ENCODE results near the gene BRD9.

BRD9 gene

GRCh38 chr5:868428-869135 lies 24.0 kb downstream of the BRD9 start:
- no peak for TF ChIP-seq CTCF (IDR thresholded peaks at IDR 0.05; ENCODE audit: low read depth, low read length, poor library complexity, severe bottlenecking)
- no peak for TF ChIP-seq EZH2phosphoT487 (IDR thresholded peaks at IDR 0.05; ENCODE audit: borderline replicate concordance, low read length)
- Histone ChIP-seq H3K79me2 (ENCODE audit: control insufficient read depth, low read length) (no peaks in the 10 kb centered on the region; the same call in 1 of the 2 replicates), H3K27me3 (ENCODE audit: control insufficient read depth, low read length) (no peaks in the 10 kb centered on the region), H3K27ac (ENCODE audit: low read depth, low read length) (no peak overlapping the region), H3K9me2 (replicated peaks; ENCODE audit: control insufficient read depth, low read length) (no peaks in the 10 kb centered on the region), H3K4me2 (ENCODE audit: low read length) (no peak overlapping the region), H3K4me3 (ENCODE audit: low read length) (no peak overlapping the region), H3K4me1 (ENCODE audit: control insufficient read depth, low read length) (no peaks in the 10 kb centered on the region), H3K36me3 (ENCODE audit: control insufficient read depth, low read length) (peaks cover 94% of the 10 kb centered on the region), H3F3A (ENCODE audit: control insufficient read depth, insufficient read depth) (no peaks in the 10 kb centered on the region), H4K20me1 (ENCODE audit: control insufficient read depth, insufficient read depth, low read depth, low read length) (no peaks in the 10 kb centered on the region), H3K9me3 (ENCODE audit: control insufficient read depth, insufficient read depth, low read length) (no peaks in the 10 kb centered on the region)

- Histone ChIP-seq H3K36me3 (ENCODE audit: control insufficient read depth, low read length) (peaks cover 94% of the 10 kb centered on the region), H3F3A (ENCODE audit: control insufficient read depth, insufficient read depth) (no peaks in the 10 kb centered on the region), H3K27me3 (ENCODE audit: control insufficient read depth, low read length) (no peaks in the 10 kb centered on the region), H4K20me1 (ENCODE audit: control insufficient read depth, insufficient read depth, low read depth, low read length) (peaks cover 3% of the 10 kb centered on the region; the same call in 1 of the 2 replicates), H3K9me2 (replicated peaks; ENCODE audit: control insufficient read depth, low read length) (no peaks in the 10 kb centered on the region), H3K4me1 (ENCODE audit: control insufficient read depth, low read length) (no peaks in the 10 kb centered on the region), H3K9me3 (ENCODE audit: control insufficient read depth, insufficient read depth, low read length) (no peaks in the 10 kb centered on the region), H3K27ac (ENCODE audit: low read depth, low read length) (no peak overlapping the region), H3K4me3 (ENCODE audit: low read length) (no peak overlapping the region), H3K4me2 (ENCODE audit: low read length) (no peak overlapping the region), H3K79me2 (ENCODE audit: control insufficient read depth, low read length) (no peaks in the 10 kb centered on the region)
- no peak for TF ChIP-seq EZH2phosphoT487 (IDR thresholded peaks at IDR 0.05; ENCODE audit: borderline replicate concordance, low read length)
- TF ChIP-seq CTCF (IDR thresholded peaks at IDR 0.05; ENCODE audit: low read depth, low read length, poor library complexity, severe bottlenecking): no peak
Observed at GRCh38 chr5:867300-867870, 25.2 kb downstream of the BRD9 start.

GRCh38 chr5:865771-866170 lies 26.8 kb downstream of the BRD9 start:
- Histone ChIP-seq H3K4me2 (ENCODE audit: low read length) (no peak overlapping the region), H4K20me1 (ENCODE audit: control insufficient read depth, insufficient read depth, low read depth, low read length) (peaks cover 3% of the 10 kb centered on the region; the same call in 1 of the 2 replicates), H3K27me3 (ENCODE audit: control insufficient read depth, low read length) (no peaks in the 10 kb centered on the region), H3K4me1 (ENCODE audit: control insufficient read depth, low read length) (no peaks in the 10 kb centered on the region), H3F3A (ENCODE audit: control insufficient read depth, insufficient read depth) (no peaks in the 10 kb centered on the region), H3K36me3 (ENCODE audit: control insufficient read depth, low read length) (peaks cover 80% of the 10 kb centered on the region), H3K27ac (ENCODE audit: low read depth, low read length) (no peak overlapping the region), H3K79me2 (ENCODE audit: control insufficient read depth, low read length) (no peaks in the 10 kb centered on the region), H3K9me2 (replicated peaks; ENCODE audit: control insufficient read depth, low read length) (no peaks in the 10 kb centered on the region), H3K9me3 (ENCODE audit: control insufficient read depth, insufficient read depth, low read length) (no peaks in the 10 kb centered on the region), H3K4me3 (ENCODE audit: low read length) (no peak overlapping the region)
- no peak for TF ChIP-seq EZH2phosphoT487 (IDR thresholded peaks at IDR 0.05; ENCODE audit: borderline replicate concordance, low read length)
- TF ChIP-seq CTCF (IDR thresholded peaks at IDR 0.05; ENCODE audit: low read depth, low read length, poor library complexity, severe bottlenecking): no peak
